ENCODE measurements around the gene APAF1.

Gene APAF1

DNA sequence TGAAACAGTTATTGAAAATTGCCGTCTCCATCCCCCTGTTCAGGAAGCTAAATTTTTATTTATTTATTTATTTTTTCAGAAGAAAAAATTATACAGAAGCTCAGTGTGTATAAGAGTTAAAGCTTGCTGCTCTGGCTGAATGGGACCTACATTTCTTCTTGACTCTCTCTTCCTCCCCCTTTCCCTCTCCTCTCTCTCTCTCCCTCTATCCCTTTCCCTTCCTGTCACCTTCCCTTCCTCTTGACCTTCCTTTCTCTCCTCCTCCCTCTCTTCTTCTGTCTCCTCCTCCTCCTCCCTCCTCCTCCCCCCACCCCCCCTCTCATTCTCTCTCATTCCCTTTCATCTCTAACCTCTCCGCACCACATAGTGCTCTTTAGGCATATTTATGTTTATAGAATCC, 39.1 kb downstream of the APAF1 start:
- Mint-ChIP-seq H3K4me1 (ENCODE audit: low read depth) (peaks cover 3% of the 10 kb centered on the region), H3K27ac (no peak overlapping the region), H3K36me3 (ENCODE audit: low read depth) (peaks cover 98% of the 10 kb centered on the region), H3K9me3 (no peaks in the 10 kb centered on the region), H3K27me3 (no peaks in the 10 kb centered on the region), H3K4me3 (no peak overlapping the region)
- intact Hi-C loops (cut with micrococcal nuclease), result no loop called here

GRCh38 chr12:98686603-98687002, 41.5 kb downstream of the APAF1 start:
- no peak overlapping the region for H3K4me3 Mint-ChIP-seq
- H3K9me3 Mint-ChIP-seq, result no peaks in the 10 kb centered on the region
- H3K27me3 Mint-ChIP-seq, result no peaks in the 10 kb centered on the region
- no peak overlapping the region for H3K27ac Mint-ChIP-seq
- H3K4me1 Mint-ChIP-seq (ENCODE audit: low read depth), result peaks cover 16% of the 10 kb centered on the region
- H3K36me3 Mint-ChIP-seq (ENCODE audit: low read depth), result peaks cover 99% of the 10 kb centered on the region
- intact Hi-C loops (cut with micrococcal nuclease), result no loop called here

- intact Hi-C loops (cut with micrococcal nuclease), result no loop called here
- Mint-ChIP-seq H3K4me1 (ENCODE audit: low read depth) (peaks cover 25% of the 10 kb centered on the region), H3K27ac (peak overlapping the region; percentile 75), H3K4me3 (no peak overlapping the region), H3K27me3 (no peaks in the 10 kb centered on the region), H3K9me3 (no peaks in the 10 kb centered on the region), H3K36me3 (ENCODE audit: low read depth) (peaks cover 99% of the 10 kb centered on the region)
These were observed 46.3 kb downstream of the APAF1 start for GRCh38 chr12:98691351-98691750.

GRCh38 chr12:98696036-98696646, 51.1 kb downstream of the APAF1 start:
- no peak overlapping the region for H3K27ac Mint-ChIP-seq
- H3K27me3 Mint-ChIP-seq, result no peaks in the 10 kb centered on the region
- intact Hi-C loops (cut with micrococcal nuclease), result no loop called here
- no peaks in the 10 kb centered on the region for H3K9me3 Mint-ChIP-seq
- no peak overlapping the region for H3K4me3 Mint-ChIP-seq
- peaks cover 87% of the 10 kb centered on the region for H3K36me3 Mint-ChIP-seq (ENCODE audit: low read depth)
- H3K4me1 Mint-ChIP-seq (ENCODE audit: low read depth), result peaks cover 20% of the 10 kb centered on the region

GRCh38 chr12:98697209-98697608, 52.1 kb downstream of the APAF1 start:
- Mint-ChIP-seq H3K4me3 (no peak overlapping the region), H3K9me3 (no peaks in the 10 kb centered on the region), H3K4me1 (ENCODE audit: low read depth) (peaks cover 12% of the 10 kb centered on the region), H3K36me3 (ENCODE audit: low read depth) (peaks cover 87% of the 10 kb centered on the region), H3K27me3 (no peaks in the 10 kb centered on the region), H3K27ac (no peak overlapping the region)
- intact Hi-C loops (cut with micrococcal nuclease), result no loop called here

- Mint-ChIP-seq H3K36me3 (ENCODE audit: low read depth) (peaks cover 73% of the 10 kb centered on the region), H3K4me3 (no peak overlapping the region), H3K27me3 (no peaks in the 10 kb centered on the region), H3K4me1 (ENCODE audit: low read depth) (peaks cover 12% of the 10 kb centered on the region), H3K9me3 (no peaks in the 10 kb centered on the region), H3K27ac (no peak overlapping the region)
- intact Hi-C loops (cut with micrococcal nuclease), result loop anchor here (2.0 kb wide), 1 partner anchor 300 kb away; no protein-coding TSS in a partner anchor
These were observed 53.7 kb downstream of the APAF1 start for GRCh38 chr12:98698603-98699463.

- Mint-ChIP-seq H3K27ac (no peak overlapping the region), H3K36me3 (ENCODE audit: low read depth) (peaks cover 72% of the 10 kb centered on the region), H3K27me3 (no peaks in the 10 kb centered on the region), H3K4me3 (no peak overlapping the region), H3K4me1 (ENCODE audit: low read depth) (peaks cover 6% of the 10 kb centered on the region), H3K9me3 (no peaks in the 10 kb centered on the region)
- intact Hi-C loops (cut with micrococcal nuclease), result loop anchor here (2.0 kb wide), 1 partner anchor 299 kb away; no protein-coding TSS in a partner anchor
These were observed 54.5 kb downstream of the APAF1 start for GRCh38 chr12:98699586-98699985.

DNA sequence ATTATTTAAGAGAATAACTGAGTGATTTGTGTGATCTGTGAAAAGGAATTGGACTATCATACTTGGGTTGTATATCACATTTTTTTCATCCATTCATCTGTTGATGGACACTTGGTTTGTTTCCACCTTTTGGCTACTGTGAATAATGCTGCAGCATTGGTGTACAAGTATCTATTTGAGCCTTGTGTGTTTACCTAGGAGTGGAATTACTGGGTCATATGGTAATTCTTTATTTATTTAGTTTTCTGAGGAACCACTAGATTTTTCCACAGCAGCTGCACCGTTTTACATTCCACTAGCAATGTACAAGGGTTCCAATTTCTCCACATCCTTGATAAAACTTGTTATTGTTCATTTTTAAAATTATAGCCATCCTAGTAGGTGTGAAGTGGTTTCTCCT, 56.1 kb downstream of the APAF1 start:
- H3K9me3 Mint-ChIP-seq, result no peaks in the 10 kb centered on the region
- H3K36me3 Mint-ChIP-seq (ENCODE audit: low read depth), result peaks cover 69% of the 10 kb centered on the region
- H3K27me3 Mint-ChIP-seq, result no peaks in the 10 kb centered on the region
- intact Hi-C loops (cut with micrococcal nuclease), result no loop called here
- no peak overlapping the region for H3K4me3 Mint-ChIP-seq
- H3K4me1 Mint-ChIP-seq (ENCODE audit: low read depth), result peaks cover 6% of the 10 kb centered on the region
- no peak overlapping the region for H3K27ac Mint-ChIP-seq

DNA sequence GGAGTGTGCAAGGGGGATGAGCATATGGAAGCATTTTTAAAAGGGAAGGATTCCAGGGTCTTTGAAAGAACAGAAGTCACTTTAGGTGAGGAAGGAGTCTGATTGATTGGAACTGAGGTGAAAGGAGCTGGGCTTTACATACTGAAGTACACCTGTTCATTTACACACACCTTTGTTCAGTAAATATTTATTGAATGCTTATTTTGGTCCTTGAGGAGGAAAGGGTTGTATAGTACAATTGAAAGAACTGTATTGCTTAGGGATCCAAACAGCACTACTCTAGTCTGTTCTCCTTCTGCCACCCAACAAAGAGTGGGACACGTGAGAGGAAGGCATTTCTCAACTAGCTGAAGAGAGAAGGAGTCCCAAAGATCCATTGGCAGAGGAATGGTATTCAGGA, 63.9 kb downstream of the APAF1 start:
- Mint-ChIP-seq H3K4me1 (ENCODE audit: low read depth) (no peaks in the 10 kb centered on the region), H3K9me3 (no peaks in the 10 kb centered on the region), H3K27me3 (no peaks in the 10 kb centered on the region), H3K4me3 (no peak overlapping the region), H3K27ac (no peak overlapping the region), H3K36me3 (ENCODE audit: low read depth) (peaks cover 77% of the 10 kb centered on the region)
- intact Hi-C loops (cut with micrococcal nuclease), result no loop called here

- Mint-ChIP-seq H3K36me3 (ENCODE audit: low read depth) (peaks cover 79% of the 10 kb centered on the region), H3K27me3 (no peaks in the 10 kb centered on the region), H3K27ac (peak overlapping the region; percentile 4), H3K4me1 (ENCODE audit: low read depth) (no peaks in the 10 kb centered on the region), H3K9me3 (no peaks in the 10 kb centered on the region), H3K4me3 (no peak overlapping the region)
- intact Hi-C loops (cut with micrococcal nuclease), result no loop called here
These were observed 69.3 kb downstream of the APAF1 start for GRCh38 chr12:98714426-98714825.

GRCh38 chr12:98719515-98720504, 74.7 kb downstream of the APAF1 start:
- intact Hi-C loops (cut with micrococcal nuclease), result no loop called here
- Mint-ChIP-seq H3K4me3 (no peak overlapping the region), H3K9me3 (no peaks in the 10 kb centered on the region), H3K4me1 (ENCODE audit: low read depth) (peaks cover 12% of the 10 kb centered on the region), H3K27me3 (no peaks in the 10 kb centered on the region), H3K27ac (no peak overlapping the region), H3K36me3 (ENCODE audit: low read depth) (peaks cover 82% of the 10 kb centered on the region)

- H3K36me3 Mint-ChIP-seq (ENCODE audit: low read depth), result peaks cover 82% of the 10 kb centered on the region
- no peak overlapping the region for H3K4me3 Mint-ChIP-seq
- H3K9me3 Mint-ChIP-seq, result no peaks in the 10 kb centered on the region
These were observed 76.2 kb downstream of the APAF1 start for GRCh38 chr12:98721204-98721702.

GRCh38 chr12:98724384-98725155, 79.5 kb downstream of the APAF1 start:
- Mint-ChIP-seq H3K27me3 (no peaks in the 10 kb centered on the region), H3K4me1 (ENCODE audit: low read depth) (peaks cover 19% of the 10 kb centered on the region), H3K36me3 (ENCODE audit: low read depth) (peaks cover 81% of the 10 kb centered on the region), H3K4me3 (no peak overlapping the region), H3K27ac (no peak overlapping the region), H3K9me3 (no peaks in the 10 kb centered on the region)
- intact Hi-C loops (cut with micrococcal nuclease), result no loop called here

More at GRCh38 chr12:98721204-98721702, 76.2 kb downstream of the APAF1 start:
- intact Hi-C loops (cut with micrococcal nuclease), result no loop called here
- Mint-ChIP-seq H3K27ac (peak overlapping the region; percentile 23), H3K4me1 (ENCODE audit: low read depth) (peaks cover 17% of the 10 kb centered on the region), H3K27me3 (no peaks in the 10 kb centered on the region)
